K562 (cell line): ENCODE data around the gene PDCD5. TPM values are rescaled to one million over a fixed set of nuclear protein-coding genes. Genes with fewer than 3 reads are reported as not detected.

Experiments used
- ATAC-seq: fragments of 200-7000 bp; cut with Tn5 transposase; 3 replicates; pipeline ENCODE4 v1.9.1; 2020; ENCODE audit warnings: moderate library complexity
- BruUV-seq: library from RNA; stranded (reverse); fragments of 400-500 nt; replicated peaks from 2 replicates; lab custom pipeline; 2021; lab: Mats Ljungman, UMichigan
- CTCF ChIA-PET: fragments of 300-600 bp; formaldehyde crosslinking; extraction: SDS; loops from one replicate; lab custom pipeline; 2021; ENCODE audit warnings: low intra/inter-chr PET ratio; lab: Yijun Ruan, JAX
- POLR2A ChIA-PET: fragments of 300-600, 350-650 bp; sonication (Branson Sonifier 250); formaldehyde crosslinking; extraction: SDS; loops from one replicate; lab custom pipeline; 2021; ENCODE audit warnings: antibody characterized with exemption, inconsistent platforms; lab: Yijun Ruan, JAX
- DNase-seq, 4 experiments: peaks; one replicate each; pipeline versions ENCODE4 v3.0.0 to v3.0.0-alpha.2; 2011 to 2018; ENCODE audit warnings: low spot score in 3 of 4, mixed read lengths in 3 of 4; ENCODE audit errors: extremely low read depth in 1 of 4
- FAIRE-seq: peaks from 2 replicates; lab custom pipeline; 2011; peaks lifted over from hg19 to GRCh38; lab: Jason Lieb, UNC
- H2AFZ ChIP-seq: 2 replicates; pipeline ENCODE4 v1.6.0; 2011; ENCODE audit warnings: low read depth, low read length, control low read depth, inconsistent platforms
- H3K27ac ChIP-seq: fragments of 200-600 bp; 3 replicates; pipeline ENCODE4 v1.8.0; 2011; ENCODE audit warnings: low read depth, mild to moderate bottlenecking, control low read depth, inconsistent platforms, low read length, moderate library complexity, mixed read lengths; ENCODE audit errors: extremely low read depth
- H3K27me3 ChIP-seq, 2 experiments: fragments of 300-600 bp in 1 of 2; 2 replicates in 1 of 2; 3 replicates in 1 of 2; pipeline versions ENCODE4 v1.6.0 to v1.8.0; 2011; ENCODE audit warnings: inconsistent platforms in 2 of 2, low read length in 2 of 2, mild to moderate bottlenecking in 1 of 2, mixed read lengths in 1 of 2, moderate library complexity in 1 of 2; ENCODE audit not compliant: control insufficient read depth in 2 of 2, insufficient read depth in 2 of 2
- H3K36me3 ChIP-seq: fragments of 300-600 bp; 3 replicates; pipeline ENCODE4 v1.8.0; 2011; ENCODE audit warnings: mild to moderate bottlenecking, low read length, inconsistent platforms; ENCODE audit not compliant: control insufficient read depth, insufficient read depth
- H3K4me1 ChIP-seq, 2 experiments: fragments of 200-600 bp in 1 of 2; replicated peaks in 1 of 2; 2 replicates in 1 of 2; 3 replicates in 1 of 2; pipeline versions ENCODE4 v1.5.1 to v1.8.0; 2011; ENCODE audit warnings: inconsistent platforms in 2 of 2, low read length in 2 of 2, mild to moderate bottlenecking in 1 of 2, mixed read lengths in 1 of 2, moderate library complexity in 1 of 2; ENCODE audit not compliant: control insufficient read depth in 2 of 2, insufficient read depth in 2 of 2
- H3K4me2 ChIP-seq: 2 replicates; pipeline ENCODE4 v1.6.1; 2011; ENCODE audit warnings: low read length, control low read depth, inconsistent platforms, mixed read lengths; ENCODE audit not compliant: insufficient read depth
- H3K4me3 ChIP-seq: fragments of 200-600 bp; sonication (generic), shearing (Covaris generic); 2 replicates; pipeline ENCODE4 v1.5.1; 2016; ENCODE audit warnings: control low read depth, inconsistent platforms
- H3K79me2 ChIP-seq: fragments of 200-600 bp; 3 replicates; pipeline ENCODE4 v1.8.0; 2011; ENCODE audit warnings: low read length, inconsistent platforms; ENCODE audit not compliant: control insufficient read depth, insufficient read depth
- H3K9ac ChIP-seq, 2 experiments: 2 replicates each; pipeline versions ENCODE4 v1.6.0 to v1.6.1; 2011; ENCODE audit warnings: low read depth in 2 of 2, low read length in 2 of 2, control low read depth in 1 of 2, inconsistent platforms in 1 of 2, mild to moderate bottlenecking in 1 of 2, mixed read lengths in 1 of 2; ENCODE audit not compliant: insufficient read depth in 1 of 2
- H3K9me1 ChIP-seq: one replicate; pipeline ENCODE4 v1.6.0; 2011; ENCODE audit warnings: inconsistent platforms, mild to moderate bottlenecking, low read length, moderate library complexity; ENCODE audit not compliant: control insufficient read depth, insufficient read depth
- H3K9me3 ChIP-seq: replicated peaks from 2 replicates; pipeline ENCODE4 v1.5.1; 2011; ENCODE audit warnings: low read depth, low read length, inconsistent platforms; ENCODE audit not compliant: control insufficient read depth, insufficient read depth
- H4K20me1 ChIP-seq: replicated peaks from 2 replicates; pipeline ENCODE4 v1.6.1; 2011; ENCODE audit warnings: low read length, inconsistent platforms, mixed read lengths; ENCODE audit not compliant: control insufficient read depth, insufficient read depth
- REST ChIP-seq, 2 experiments: fragments of 450-650 bp; formaldehyde crosslinking in 1 of 2; IDR thresholded peaks; 2 replicates each; pipeline versions ENCODE4 v1.4.0 to v1.6.1; 2014 to 2020; ENCODE audit warnings: mild to moderate bottlenecking in 2 of 2, borderline replicate concordance in 1 of 2, low read depth in 1 of 2
- ZNF384 ChIP-seq: IDR thresholded peaks from 2 replicates; pipeline ENCODE4 v1.6.1; 2012; ENCODE audit warnings: low read depth, low read length, improper control_type of control experiment
- WGBS: fragments of 100-300 bp; shearing (Covaris generic); methylation state at CpG from one replicate; pipeline ENCODE4 v1.1.6; 2016; ENCODE audit warnings: low coverage, mixed read lengths; ENCODE audit not compliant: insufficient coverage; ENCODE audit errors: missing lambda C conversion rate; 5-methylcytosine and 5-hydroxymethylcytosine counted together
- in situ Hi-C: fragments of 300-500 bp; cut with MboI; formaldehyde crosslinking; loops from 4 replicates; pipeline ENCODE4 v1.15.0; 2018; ENCODE audit warnings: inconsistent platforms, mixed read lengths
- intact Hi-C: fragments of 100-400 bp; cut with micrococcal nuclease; formaldehyde crosslinking; loops from 2 replicates; pipeline ENCODE4 v1.14.2; 2022
- polyA plus RNA-seq, 8 experiments: library from polyadenylated mRNA; depleted of rRNA in 4 of 8; stranded (reverse) in 5 of 8; unstranded in 3 of 8; fragments of >200 nt; fragmentation: Nextera tagmentation in 2 of 8; fragmentation: Illumina TruSeq in 1 of 8; extraction: Ambion mirVana in 2 of 8; extraction: Trizol in 1 of 8; gene quantifications; 2 replicates each; pipeline versions ENCODE4 v1.2.1 to v1.2.3, GENCODE V29; 2011 to 2014; ENCODE audit warnings: inconsistent platforms in 1 of 8, missing spikeins in 1 of 8
- total RNA-seq, 7 experiments: library from RNA; depleted of rRNA in 6 of 7; stranded (reverse); fragments of >200 nt in 6 of 7; fragmentation: Illumina TruSeq in 2 of 7; extraction: Trizol in 2 of 7; gene quantifications; 2 replicates each; pipeline versions ENCODE4 v1.2.1 to v1.2.3, GENCODE V29; 2011 to 2021; ENCODE audit warnings: low replicate concordance in 1 of 7

PDCD5 gene
- total and polyA plus RNA-seq, 9 of the 15 experiments (the other 6 are each of a cell fraction or from before 2014, with no cell fraction given): 122 to 322 (median 269) TPM

GRCh38 chr19:32539240-32539916 lies 41.6 kb upstream of the PDCD5 start:
- no TSS peak for BruUV-seq
- no peak overlapping the region for H3K4me2 ChIP-seq
- POLR2A ChIA-PET: interaction anchor here (0.6 kb wide), 1 partner anchor 18 kb away, joined by 4 read pairs; no protein-coding TSS in a partner anchor

More at GRCh38 chr19:32539240-32539916, 41.6 kb upstream of the PDCD5 start:
- Histone ChIP-seq H3K9me1 (no peaks in the 10 kb centered on the region), H3K4me1 (peaks cover 0 to 9% of the 10 kb centered on the region in 2 experiments; a peak in 3 of 5 replicates), H3K79me2 (no peaks in the 10 kb centered on the region), H2AFZ (no peak overlapping the region), H3K27me3 (peaks cover 3 to 8% of the 10 kb centered on the region in 2 experiments; a peak in 3 of 5 replicates), H4K20me1 (no peaks in the 10 kb centered on the region), H3K9me3 (no peaks in the 10 kb centered on the region; the same call in 1 of the 2 replicates), H3K9ac (no peak overlapping the region), H3K4me3 (no peak overlapping the region), H3K36me3 (no peaks in the 10 kb centered on the region), H3K27ac (no peak overlapping the region)
- FAIRE-seq: no peak
- 2% methylated on average over 10 of the region's 12 CpGs for WGBS
- ATAC-seq: no peak; the same call in 2 of the 3 replicates
- intact Hi-C loops: no loop called here
- no peak for DNase-seq
- in situ Hi-C loops: no loop called here
- CTCF ChIA-PET: no interaction called here
- TF ChIP-seq ZNF384 (no peak), REST (IDR thresholded peaks at IDR 0.05; ENCODE audit: borderline replicate concordance) (peak; percentile 43; the same call in 1 of the 2 replicates), REST (CRISPR knock-in tag; IDR thresholded peaks at IDR 0.05; ENCODE audit: low read depth) (no peak)
